HG03571 (cell line): ENCODE measurements around the gene CASQ2.

ENCODE experiments used
- ATAC-seq: cut with Tn5 transposase; IDR thresholded peaks from one replicate; pipeline ENCODE4 v1.9.1; 2021; ENCODE audit not compliant: unreplicated experiment

CASQ2 gene

GRCh38 chr1:115740811-115741210 is 27.7 kb downstream of the CASQ2 start:
- no peak for ATAC-seq

- ATAC-seq: no peak
These were observed 36.2 kb downstream of the CASQ2 start for GRCh38 chr1:115732316-115732715.

DNA sequence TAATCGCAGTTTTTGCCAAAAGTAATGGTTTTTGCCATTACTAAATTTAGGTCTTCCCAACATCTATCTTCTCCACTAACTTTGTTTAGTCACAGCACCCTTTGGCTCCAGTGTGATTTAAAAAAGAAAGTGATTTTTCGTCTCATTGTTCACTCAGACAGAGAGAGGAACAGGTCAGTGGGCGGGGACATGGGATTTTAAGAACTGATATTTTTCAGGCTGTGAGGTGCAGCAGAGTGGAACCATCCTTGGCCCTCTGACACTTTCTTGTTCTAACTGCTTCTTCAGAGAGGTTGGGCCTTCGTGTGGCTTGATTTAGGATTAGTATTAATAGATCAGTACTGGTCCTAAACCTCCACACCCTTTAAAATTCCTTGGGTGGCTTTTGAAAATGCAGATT is 38.8 kb downstream of the CASQ2 start:
- peak; percentile 93 for ATAC-seq

DNA sequence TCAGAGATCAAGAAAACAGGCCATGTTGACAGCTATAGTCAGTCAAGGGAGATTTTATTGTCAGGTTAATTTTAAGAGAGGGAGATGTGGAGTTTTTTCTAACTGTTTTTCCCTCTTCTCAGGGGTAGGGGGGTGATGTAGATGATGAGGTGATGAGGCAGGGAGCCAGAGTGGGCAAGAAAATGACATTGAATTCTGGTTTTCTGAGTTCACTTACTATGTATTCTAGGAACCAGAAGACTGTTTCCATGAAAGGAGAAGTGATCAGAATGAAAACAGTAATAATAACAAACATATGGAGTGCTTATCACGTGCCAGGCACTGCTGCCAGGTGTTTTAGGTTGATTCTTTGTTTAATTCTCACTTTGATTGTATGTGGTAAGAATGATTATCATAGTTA is 40.2 kb downstream of the CASQ2 start:
- ATAC-seq: no peak

GRCh38 chr1:115727706-115728249 is 40.7 kb downstream of the CASQ2 start:
- ATAC-seq: no peak

- no peak for ATAC-seq
These were observed 41.9 kb downstream of the CASQ2 start for GRCh38 chr1:115726570-115726969.

DNA sequence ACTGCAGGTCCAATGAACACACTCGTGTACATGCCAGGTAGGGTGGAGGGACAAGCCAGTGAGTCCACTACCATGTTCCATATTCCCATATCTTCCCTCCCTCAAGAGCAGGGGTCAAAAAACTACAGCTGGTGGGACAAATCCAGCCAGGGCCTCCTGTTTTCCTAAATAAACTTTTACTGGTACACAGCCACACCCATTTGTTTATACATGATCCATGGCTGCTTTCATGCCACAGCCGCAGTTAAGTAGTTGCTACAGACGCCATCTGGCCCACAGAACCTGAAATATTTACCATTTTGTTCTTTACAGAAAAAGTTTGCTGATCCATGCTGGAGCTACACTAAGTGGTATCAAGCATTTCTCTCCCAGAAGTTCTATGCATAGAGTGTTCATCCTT is 42.4 kb downstream of the CASQ2 start:
- no peak for ATAC-seq

- ATAC-seq: no peak
These were observed 42.9 kb downstream of the CASQ2 start for GRCh38 chr1:115725600-115725999.

DNA sequence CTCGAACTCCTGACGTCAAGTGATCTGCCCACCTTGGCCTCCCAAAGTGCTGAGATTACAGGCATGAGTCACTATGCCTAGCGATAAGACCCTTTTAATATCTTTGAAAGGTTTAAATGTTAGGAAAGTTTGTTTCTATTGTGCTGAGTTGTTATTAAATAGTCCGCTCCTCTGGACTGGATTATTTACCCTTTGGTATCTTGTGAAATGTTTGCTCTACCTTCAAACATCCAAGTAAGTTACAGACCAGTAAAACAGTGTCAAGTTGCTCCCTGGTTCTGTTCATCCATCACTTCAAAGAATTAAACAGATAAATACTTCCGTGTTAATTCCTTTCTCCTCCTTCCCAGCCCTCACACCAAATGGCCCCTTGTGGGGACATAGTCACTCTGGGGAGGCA is 44.8 kb downstream of the CASQ2 start:
- ATAC-seq: no peak

DNA sequence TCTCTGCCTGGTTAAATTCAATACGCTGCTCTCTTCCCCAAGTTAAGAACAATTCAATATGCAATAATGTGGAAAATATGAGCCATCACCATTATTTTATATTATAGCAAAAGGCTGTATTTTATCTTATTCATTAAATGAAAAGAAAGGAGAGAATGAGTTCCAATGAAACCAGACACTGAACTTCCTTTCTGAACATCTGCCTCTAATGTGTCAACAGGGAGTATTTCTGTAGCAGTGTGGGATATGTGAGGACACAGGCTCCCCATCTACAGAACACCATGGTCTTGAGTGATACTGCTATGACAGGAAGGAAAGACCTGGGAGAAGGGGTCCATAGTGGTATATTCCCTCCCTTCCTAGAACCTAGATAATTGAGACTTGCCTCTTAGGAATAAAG is 46.3 kb downstream of the CASQ2 start:
- ATAC-seq: no peak

- ATAC-seq: no peak
These were observed 49.2 kb downstream of the CASQ2 start for GRCh38 chr1:115719285-115719684.

GRCh38 chr1:115718011-115718754 is 50.3 kb downstream of the CASQ2 start:
- no peak for ATAC-seq

GRCh38 chr1:115717541-115717940 is 51.0 kb downstream of the CASQ2 start:
- no peak for ATAC-seq

DNA sequence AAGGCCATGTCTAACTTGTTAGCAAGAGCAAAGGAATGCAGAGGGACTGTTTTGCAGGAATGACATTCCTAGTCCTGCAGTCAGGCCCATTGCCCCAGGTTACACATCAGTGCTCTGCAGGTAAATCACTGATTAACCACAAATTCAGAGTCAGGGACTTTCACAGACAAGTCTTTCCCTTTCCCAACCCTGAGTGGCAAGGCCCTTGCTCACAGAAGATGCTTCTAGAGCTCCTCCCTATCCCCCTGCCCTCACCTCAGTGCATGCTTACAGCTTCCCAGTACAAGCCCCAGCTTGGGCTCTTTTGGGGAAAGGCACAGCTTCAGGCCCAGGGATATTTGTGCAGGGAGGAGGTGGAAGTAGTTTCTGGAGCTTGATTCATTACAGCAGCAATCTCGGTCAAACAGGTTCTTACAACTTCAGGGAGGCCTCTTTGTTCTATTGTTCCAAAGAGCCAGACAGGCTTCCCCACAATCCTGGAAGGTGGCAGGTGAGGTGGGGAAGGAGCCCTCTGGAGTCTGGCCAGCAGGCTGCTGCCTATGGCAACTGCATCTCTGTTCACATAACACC is 53.9 kb downstream of the CASQ2 start:
- ATAC-seq: no peak

- ATAC-seq: no peak
These were observed 54.6 kb downstream of the CASQ2 start for GRCh38 chr1:115713906-115714305.

- ATAC-seq: no peak
These were observed 55.5 kb downstream of the CASQ2 start for GRCh38 chr1:115712911-115713609.

DNA sequence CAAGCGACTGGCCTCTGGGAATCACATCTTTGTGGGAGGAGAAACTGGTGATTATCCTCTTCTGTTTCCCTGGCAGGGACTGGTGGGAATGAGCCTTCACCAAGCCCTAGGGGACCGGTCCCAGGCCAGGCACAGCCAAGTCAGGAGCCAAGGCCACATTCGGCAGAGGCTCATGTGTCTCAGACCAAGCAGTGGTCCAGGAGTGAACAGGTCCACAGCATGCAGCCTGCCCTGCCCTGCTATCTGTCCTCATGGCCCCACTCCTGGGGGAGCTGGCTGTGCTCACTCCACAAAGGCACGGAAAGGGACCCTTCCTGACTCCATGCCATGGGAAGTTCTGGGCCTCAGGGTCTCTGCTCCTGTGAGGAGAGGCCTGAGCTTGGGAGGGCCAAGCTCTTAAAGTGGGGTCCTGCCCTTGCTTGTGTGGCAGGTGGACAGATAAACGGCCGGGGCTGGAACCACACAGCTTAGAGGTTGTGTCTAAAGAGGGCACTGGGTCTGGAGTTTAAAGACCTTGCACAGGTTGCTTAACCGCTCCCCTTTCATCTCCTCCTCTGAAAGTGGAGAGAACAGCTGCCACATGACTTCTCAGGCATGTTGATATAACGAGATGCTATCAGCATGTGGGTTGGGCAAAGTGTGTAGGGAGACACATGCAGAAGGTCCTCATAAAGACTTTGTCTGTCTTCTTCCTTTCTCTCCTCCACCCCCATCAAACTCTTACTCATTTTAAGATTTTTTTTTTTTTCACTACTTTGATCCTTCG is 57.5 kb downstream of the CASQ2 start:
- no peak for ATAC-seq

DNA sequence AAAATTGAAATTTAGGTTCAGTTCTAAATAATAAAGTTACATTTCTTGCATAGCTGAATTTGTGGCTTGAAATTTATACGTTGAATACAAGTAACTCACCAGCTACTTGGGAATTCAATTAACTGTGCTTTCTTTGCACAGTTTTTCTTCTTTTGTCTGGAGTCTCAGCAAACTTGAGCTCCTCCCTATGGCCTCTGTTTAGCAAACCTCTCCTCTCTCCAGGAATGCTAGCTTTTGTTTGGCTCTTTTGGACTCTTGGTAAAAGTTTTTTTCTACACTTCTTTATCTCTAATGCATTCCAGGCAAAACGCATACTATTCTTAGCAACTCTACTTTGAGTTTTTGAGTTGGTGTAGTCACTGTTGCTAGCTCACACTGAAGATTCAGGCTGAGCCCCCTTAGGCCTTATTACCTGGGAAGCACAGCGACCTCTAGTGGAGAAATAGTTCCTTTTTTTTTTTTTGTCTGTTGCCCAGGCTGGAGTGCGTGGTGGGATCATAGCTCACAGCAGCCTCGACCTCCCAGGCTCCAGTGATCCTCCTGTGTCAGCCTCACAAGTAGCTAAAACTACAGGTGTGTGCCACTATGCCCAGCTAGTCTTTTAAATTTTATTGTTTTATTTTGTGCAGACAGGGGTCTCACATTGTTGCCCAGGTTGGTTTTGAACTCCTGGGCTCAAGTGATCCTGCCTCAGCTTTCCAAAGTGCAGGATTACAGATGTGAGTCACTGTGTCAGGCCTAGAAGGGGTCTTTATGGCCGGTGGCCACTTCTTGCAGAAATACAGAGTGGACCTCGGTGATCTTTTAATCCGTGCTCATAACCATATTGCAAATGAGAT is 61.7 kb downstream of the CASQ2 start:
- no peak for ATAC-seq

DNA sequence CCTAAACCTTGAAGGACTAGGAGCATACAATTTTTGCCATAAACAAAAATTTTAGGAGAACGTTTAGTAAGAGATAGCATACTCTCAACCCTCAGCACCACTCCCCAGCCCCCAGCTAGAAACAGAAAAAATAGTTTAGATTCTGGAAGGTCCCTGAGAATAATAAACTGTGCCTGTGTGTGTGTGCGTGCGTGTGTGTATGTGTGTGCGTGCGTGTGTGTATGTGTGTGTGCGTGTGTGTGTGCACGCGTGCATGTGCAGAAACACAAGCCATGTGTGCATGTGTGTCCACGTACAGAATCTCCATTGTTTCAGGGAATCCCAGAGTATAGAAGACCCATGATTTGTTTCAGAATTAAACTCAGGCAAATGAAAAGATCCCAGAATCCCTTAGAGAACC is 62.6 kb downstream of the CASQ2 start:
- ATAC-seq: no peak
